ENCODE results near the gene RBM45.

The RBM45 gene

DNA sequence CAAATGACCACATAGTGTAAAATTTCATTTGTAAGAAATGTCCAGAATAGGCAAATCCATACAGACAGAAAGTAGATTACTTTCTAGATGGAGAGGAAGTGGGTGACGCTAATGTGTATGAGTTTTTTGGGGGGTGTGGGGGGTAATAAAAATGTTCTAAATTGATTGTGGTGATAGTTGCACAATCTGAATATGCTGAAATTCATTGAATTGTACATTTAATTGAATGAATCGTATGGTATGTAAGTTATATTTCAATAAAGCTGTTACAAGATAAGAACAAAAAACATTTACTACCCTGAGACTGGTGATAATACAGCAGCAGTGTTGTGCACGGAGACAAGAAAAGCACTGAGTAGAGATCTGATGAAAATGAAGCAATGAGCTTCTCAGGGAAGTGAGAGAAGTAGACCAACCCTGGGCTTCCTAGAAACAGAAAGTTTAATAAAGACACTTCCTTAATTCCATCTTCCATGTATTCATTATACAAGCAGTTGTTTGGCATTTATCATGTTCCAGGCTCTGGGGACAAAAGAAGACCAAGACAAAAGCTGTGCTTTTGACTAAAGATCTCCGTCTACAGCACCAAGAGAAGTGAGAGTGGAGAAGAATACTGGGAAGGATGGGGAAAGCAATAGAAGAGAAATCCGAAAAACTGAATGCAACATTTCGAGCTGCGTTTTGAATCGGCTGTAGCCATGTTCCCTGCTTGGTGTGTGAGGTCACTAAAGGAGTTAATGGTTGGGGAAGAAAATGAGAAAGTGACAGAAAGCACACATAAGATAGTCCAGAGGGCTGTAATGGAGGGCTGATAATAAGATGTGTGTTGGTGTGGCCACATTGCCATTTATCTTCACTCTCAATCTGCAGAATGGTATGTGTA lies 37.9 kb upstream of the RBM45 start:
- TF ChIP-seq FOXP2 (optimal IDR thresholded peaks at IDR 0.05; ENCODE audit: borderline replicate concordance, extremely low read depth, extremely low read length, insufficient read depth): no peak
- TF ChIP-seq, protein P1, sequence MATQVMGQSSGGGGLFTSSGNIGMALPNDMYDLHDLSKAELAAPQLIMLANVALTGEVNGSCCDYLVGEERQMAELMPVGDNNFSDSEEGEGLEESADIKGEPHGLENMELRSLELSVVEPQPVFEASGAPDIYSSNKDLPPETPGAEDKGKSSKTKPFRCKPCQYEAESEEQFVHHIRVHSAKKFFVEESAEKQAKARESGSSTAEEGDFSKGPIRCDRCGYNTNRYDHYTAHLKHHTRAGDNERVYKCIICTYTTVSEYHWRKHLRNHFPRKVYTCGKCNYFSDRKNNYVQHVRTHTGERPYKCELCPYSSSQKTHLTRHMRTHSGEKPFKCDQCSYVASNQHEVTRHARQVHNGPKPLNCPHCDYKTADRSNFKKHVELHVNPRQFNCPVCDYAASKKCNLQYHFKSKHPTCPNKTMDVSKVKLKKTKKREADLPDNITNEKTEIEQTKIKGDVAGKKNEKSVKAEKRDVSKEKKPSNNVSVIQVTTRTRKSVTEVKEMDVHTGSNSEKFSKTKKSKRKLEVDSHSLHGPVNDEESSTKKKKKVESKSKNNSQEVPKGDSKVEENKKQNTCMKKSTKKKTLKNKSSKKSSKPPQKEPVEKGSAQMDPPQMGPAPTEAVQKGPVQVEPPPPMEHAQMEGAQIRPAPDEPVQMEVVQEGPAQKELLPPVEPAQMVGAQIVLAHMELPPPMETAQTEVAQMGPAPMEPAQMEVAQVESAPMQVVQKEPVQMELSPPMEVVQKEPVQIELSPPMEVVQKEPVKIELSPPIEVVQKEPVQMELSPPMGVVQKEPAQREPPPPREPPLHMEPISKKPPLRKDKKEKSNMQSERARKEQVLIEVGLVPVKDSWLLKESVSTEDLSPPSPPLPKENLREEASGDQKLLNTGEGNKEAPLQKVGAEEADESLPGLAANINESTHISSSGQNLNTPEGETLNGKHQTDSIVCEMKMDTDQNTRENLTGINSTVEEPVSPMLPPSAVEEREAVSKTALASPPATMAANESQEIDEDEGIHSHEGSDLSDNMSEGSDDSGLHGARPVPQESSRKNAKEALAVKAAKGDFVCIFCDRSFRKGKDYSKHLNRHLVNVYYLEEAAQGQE (IDR thresholded peaks at IDR 0.05; ENCODE audit: insufficient read depth in 1 of 2, low read depth in 2 of 2, low read length in 2 of 2): no peak
- no peak for TF ChIP-seq TAF1 (IDR thresholded peaks at IDR 0.05; ENCODE audit: borderline replicate concordance, insufficient read depth, low read length)
- TF ChIP-seq SIN3A (IDR thresholded peaks at IDR 0.05; ENCODE audit: borderline replicate concordance, insufficient read depth, low read length): no peak
- no peak for TF ChIP-seq POLR2AphosphoS5 (IDR thresholded peaks at IDR 0.05; ENCODE audit: low read depth, low read length)

DNA sequence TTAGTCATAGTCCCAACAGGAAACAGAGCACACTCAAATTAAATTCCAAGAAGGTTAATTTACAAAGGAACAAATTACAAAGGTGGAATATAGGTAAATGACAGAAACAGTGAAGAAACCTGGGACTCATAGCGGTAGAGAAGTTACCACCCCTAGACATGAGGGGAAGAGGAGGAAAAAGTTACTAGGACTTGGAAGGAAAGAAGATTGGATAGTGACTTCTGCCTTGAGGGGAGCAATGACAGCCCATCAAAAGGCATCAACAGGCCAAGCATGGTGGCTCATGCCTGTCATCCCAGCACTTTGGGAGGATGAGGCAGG lies 37.3 kb upstream of the RBM45 start:
- TF ChIP-seq TAF1 (IDR thresholded peaks at IDR 0.05; ENCODE audit: borderline replicate concordance, insufficient read depth, low read length): no peak
- TF ChIP-seq POLR2AphosphoS5 (IDR thresholded peaks at IDR 0.05; ENCODE audit: low read depth, low read length): no peak
- TF ChIP-seq SIN3A (IDR thresholded peaks at IDR 0.05; ENCODE audit: borderline replicate concordance, insufficient read depth, low read length): no peak
- TF ChIP-seq FOXP2 (optimal IDR thresholded peaks at IDR 0.05; ENCODE audit: borderline replicate concordance, extremely low read depth, extremely low read length, insufficient read depth): no peak
- TF ChIP-seq, protein P1 (IDR thresholded peaks at IDR 0.05; ENCODE audit: insufficient read depth in 1 of 2, low read depth in 2 of 2, low read length in 2 of 2): no peak

DNA sequence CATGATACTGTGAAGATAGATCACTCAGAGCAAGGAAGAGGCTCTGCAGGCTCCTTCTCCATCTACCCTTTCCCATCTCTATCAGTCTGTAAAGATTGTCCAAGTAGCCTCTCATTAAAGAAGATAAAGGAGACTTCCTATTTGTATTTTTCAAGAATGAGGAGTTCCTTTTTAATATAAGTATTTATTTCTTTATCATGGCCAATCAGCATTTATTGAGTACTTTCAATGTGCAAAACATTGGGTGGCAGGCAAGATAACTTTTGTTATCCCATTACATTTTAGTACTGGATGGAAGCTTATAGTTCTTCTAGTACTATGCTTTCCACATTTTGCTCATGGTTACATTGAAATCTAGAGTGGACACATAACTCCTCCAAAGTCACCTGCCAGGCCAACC lies 36.1 kb upstream of the RBM45 start:
- TF ChIP-seq POLR2AphosphoS5 (IDR thresholded peaks at IDR 0.05; ENCODE audit: low read depth, low read length) (no peak), TAF1 (IDR thresholded peaks at IDR 0.05; ENCODE audit: borderline replicate concordance, insufficient read depth, low read length) (no peak), SIN3A (IDR thresholded peaks at IDR 0.05; ENCODE audit: borderline replicate concordance, insufficient read depth, low read length) (no peak), FOXP2 (optimal IDR thresholded peaks at IDR 0.05; ENCODE audit: borderline replicate concordance, extremely low read depth, extremely low read length, insufficient read depth) (no peak)
- TF ChIP-seq, protein P1 (IDR thresholded peaks at IDR 0.05; ENCODE audit: insufficient read depth in 1 of 2, low read depth in 2 of 2, low read length in 2 of 2): no peak

DNA sequence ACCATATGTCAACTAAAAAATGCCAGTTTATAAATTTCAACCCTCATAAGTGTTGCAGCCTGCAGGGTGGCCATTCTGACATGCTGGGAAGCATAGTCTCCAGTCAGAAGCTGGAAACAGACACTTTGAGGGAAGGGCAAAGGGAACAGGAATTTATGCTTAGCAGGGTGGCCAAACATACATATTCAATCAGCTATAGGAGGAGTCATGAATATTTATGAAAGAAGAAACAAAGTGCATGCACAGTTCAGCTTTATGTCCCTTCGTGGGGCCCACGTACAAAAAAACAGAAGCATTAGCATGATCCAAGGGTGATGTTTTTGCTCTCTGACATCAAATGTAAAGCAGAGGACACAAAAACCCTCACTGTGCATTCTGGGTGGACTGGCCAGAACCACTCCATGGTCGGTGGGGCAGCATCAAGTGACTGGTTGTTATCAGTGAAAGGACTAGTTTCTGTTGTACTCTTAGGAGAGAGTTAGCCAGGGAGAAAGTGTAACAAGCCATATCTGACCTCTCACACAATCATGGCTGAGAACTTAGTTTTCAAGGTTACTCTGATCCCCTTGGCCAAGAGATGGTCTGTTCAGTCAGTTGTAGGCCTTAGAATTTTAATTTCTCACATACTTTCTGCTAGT lies 29.7 kb upstream of the RBM45 start:
- TF ChIP-seq FOXP2 (optimal IDR thresholded peaks at IDR 0.05; ENCODE audit: borderline replicate concordance, extremely low read depth, extremely low read length, insufficient read depth) (no peak), SIN3A (IDR thresholded peaks at IDR 0.05; ENCODE audit: borderline replicate concordance, insufficient read depth, low read length) (no peak), POLR2AphosphoS5 (IDR thresholded peaks at IDR 0.05; ENCODE audit: low read depth, low read length) (no peak), TAF1 (IDR thresholded peaks at IDR 0.05; ENCODE audit: borderline replicate concordance, insufficient read depth, low read length) (no peak)
- TF ChIP-seq, protein P1 (IDR thresholded peaks at IDR 0.05; ENCODE audit: insufficient read depth in 1 of 2, low read depth in 2 of 2, low read length in 2 of 2): no peak

Measured in PFSK-1 (cell line).